ENCODE results near the gene FERMT1.

The FERMT1 gene

GRCh38 chr20:6165346-6165745 lies 42.5 kb upstream of the FERMT1 start:
- no peaks in the 10 kb centered on the region for H3K9me3 ChIP-seq (ENCODE audit: insufficient read depth, low read depth, low read length)
- no peaks in the 10 kb centered on the region for H3K27me3 ChIP-seq (ENCODE audit: insufficient read depth, low read length, poor library complexity, severe bottlenecking)
- no peaks in the 10 kb centered on the region for H3K36me3 ChIP-seq (ENCODE audit: insufficient read depth, low read length)
- no peak for TF ChIP-seq EZH2phosphoT487 (IDR thresholded peaks at IDR 0.05; ENCODE audit: borderline replicate concordance)
- TF ChIP-seq, protein P1, sequence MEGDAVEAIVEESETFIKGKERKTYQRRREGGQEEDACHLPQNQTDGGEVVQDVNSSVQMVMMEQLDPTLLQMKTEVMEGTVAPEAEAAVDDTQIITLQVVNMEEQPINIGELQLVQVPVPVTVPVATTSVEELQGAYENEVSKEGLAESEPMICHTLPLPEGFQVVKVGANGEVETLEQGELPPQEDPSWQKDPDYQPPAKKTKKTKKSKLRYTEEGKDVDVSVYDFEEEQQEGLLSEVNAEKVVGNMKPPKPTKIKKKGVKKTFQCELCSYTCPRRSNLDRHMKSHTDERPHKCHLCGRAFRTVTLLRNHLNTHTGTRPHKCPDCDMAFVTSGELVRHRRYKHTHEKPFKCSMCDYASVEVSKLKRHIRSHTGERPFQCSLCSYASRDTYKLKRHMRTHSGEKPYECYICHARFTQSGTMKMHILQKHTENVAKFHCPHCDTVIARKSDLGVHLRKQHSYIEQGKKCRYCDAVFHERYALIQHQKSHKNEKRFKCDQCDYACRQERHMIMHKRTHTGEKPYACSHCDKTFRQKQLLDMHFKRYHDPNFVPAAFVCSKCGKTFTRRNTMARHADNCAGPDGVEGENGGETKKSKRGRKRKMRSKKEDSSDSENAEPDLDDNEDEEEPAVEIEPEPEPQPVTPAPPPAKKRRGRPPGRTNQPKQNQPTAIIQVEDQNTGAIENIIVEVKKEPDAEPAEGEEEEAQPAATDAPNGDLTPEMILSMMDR (conservative IDR thresholded peaks at IDR 0.05; ENCODE audit: low read length) = no peak
- H3K79me2 ChIP-seq (ENCODE audit: insufficient read depth, low read length) = no peaks in the 10 kb centered on the region
- H4K20me1 ChIP-seq (ENCODE audit: insufficient read depth, low read length, poor library complexity, severe bottlenecking) = no peaks in the 10 kb centered on the region
- no peak overlapping the region for H2AFZ ChIP-seq (ENCODE audit: low read length)
- H3K9ac ChIP-seq (ENCODE audit: low read depth, low read length, poor library complexity, severe bottlenecking) = no peak overlapping the region
- H3K9me2 ChIP-seq (replicated peaks; ENCODE audit: low read depth, low read length) = no peaks in the 10 kb centered on the region
- H3F3A ChIP-seq (ENCODE audit: low read depth) = no peaks in the 10 kb centered on the region
- no peak overlapping the region for H3K4me3 ChIP-seq (ENCODE audit: low read length, poor library complexity, severe bottlenecking)
- no peak overlapping the region for H3K4me2 ChIP-seq (ENCODE audit: low read depth, low read length, poor library complexity, severe bottlenecking)
- no peaks in the 10 kb centered on the region for H3K4me1 ChIP-seq (ENCODE audit: insufficient read depth, low read length, poor library complexity, severe bottlenecking)

- no peak overlapping the region for H3K4me3 ChIP-seq (ENCODE audit: low read length, poor library complexity, severe bottlenecking)
- no peaks in the 10 kb centered on the region for H3F3A ChIP-seq (ENCODE audit: low read depth)
- H2AFZ ChIP-seq (ENCODE audit: low read length) = no peak overlapping the region
- no peaks in the 10 kb centered on the region for H3K9me2 ChIP-seq (replicated peaks; ENCODE audit: low read depth, low read length)
- no peaks in the 10 kb centered on the region for H3K9me3 ChIP-seq (ENCODE audit: insufficient read depth, low read depth, low read length)
- no peaks in the 10 kb centered on the region for H3K36me3 ChIP-seq (ENCODE audit: insufficient read depth, low read length)
- no peak overlapping the region for H3K4me2 ChIP-seq (ENCODE audit: low read depth, low read length, poor library complexity, severe bottlenecking)
- TF ChIP-seq, protein P1 (conservative IDR thresholded peaks at IDR 0.05; ENCODE audit: low read length) = no peak
- no peak for TF ChIP-seq EZH2phosphoT487 (IDR thresholded peaks at IDR 0.05; ENCODE audit: borderline replicate concordance)
- H3K79me2 ChIP-seq (ENCODE audit: insufficient read depth, low read length) = no peaks in the 10 kb centered on the region
- no peak overlapping the region for H3K9ac ChIP-seq (ENCODE audit: low read depth, low read length, poor library complexity, severe bottlenecking)
- H4K20me1 ChIP-seq (ENCODE audit: insufficient read depth, low read length, poor library complexity, severe bottlenecking) = no peaks in the 10 kb centered on the region
- no peaks in the 10 kb centered on the region for H3K27me3 ChIP-seq (ENCODE audit: insufficient read depth, low read length, poor library complexity, severe bottlenecking)
- no peaks in the 10 kb centered on the region for H3K4me1 ChIP-seq (ENCODE audit: insufficient read depth, low read length, poor library complexity, severe bottlenecking)
These were observed 41.9 kb upstream of the FERMT1 start for GRCh38 chr20:6164421-6165341.

- H3K9me2 ChIP-seq (replicated peaks; ENCODE audit: low read depth, low read length) = no peaks in the 10 kb centered on the region
- H3K36me3 ChIP-seq (ENCODE audit: insufficient read depth, low read length) = no peaks in the 10 kb centered on the region
- no peak overlapping the region for H2AFZ ChIP-seq (ENCODE audit: low read length)
- TF ChIP-seq, protein P1 (conservative IDR thresholded peaks at IDR 0.05; ENCODE audit: low read length) = no peak
- no peak for TF ChIP-seq EZH2phosphoT487 (IDR thresholded peaks at IDR 0.05; ENCODE audit: borderline replicate concordance)
- no peaks in the 10 kb centered on the region for H3K9me3 ChIP-seq (ENCODE audit: insufficient read depth, low read depth, low read length)
- no peaks in the 10 kb centered on the region for H3K27me3 ChIP-seq (ENCODE audit: insufficient read depth, low read length, poor library complexity, severe bottlenecking)
- H3K79me2 ChIP-seq (ENCODE audit: insufficient read depth, low read length) = no peaks in the 10 kb centered on the region
- H3K4me2 ChIP-seq (ENCODE audit: low read depth, low read length, poor library complexity, severe bottlenecking) = no peak overlapping the region
- H3K4me3 ChIP-seq (ENCODE audit: low read length, poor library complexity, severe bottlenecking) = no peak overlapping the region
- no peak overlapping the region for H3K9ac ChIP-seq (ENCODE audit: low read depth, low read length, poor library complexity, severe bottlenecking)
- H3K4me1 ChIP-seq (ENCODE audit: insufficient read depth, low read length, poor library complexity, severe bottlenecking) = no peaks in the 10 kb centered on the region
- no peaks in the 10 kb centered on the region for H3F3A ChIP-seq (ENCODE audit: low read depth)
- H4K20me1 ChIP-seq (ENCODE audit: insufficient read depth, low read length, poor library complexity, severe bottlenecking) = no peaks in the 10 kb centered on the region
These were observed 37.9 kb upstream of the FERMT1 start for GRCh38 chr20:6160736-6161135.

All from Loucy (cell line).